ENCODE measurements around the gene RALB.

RALB gene

DNA sequence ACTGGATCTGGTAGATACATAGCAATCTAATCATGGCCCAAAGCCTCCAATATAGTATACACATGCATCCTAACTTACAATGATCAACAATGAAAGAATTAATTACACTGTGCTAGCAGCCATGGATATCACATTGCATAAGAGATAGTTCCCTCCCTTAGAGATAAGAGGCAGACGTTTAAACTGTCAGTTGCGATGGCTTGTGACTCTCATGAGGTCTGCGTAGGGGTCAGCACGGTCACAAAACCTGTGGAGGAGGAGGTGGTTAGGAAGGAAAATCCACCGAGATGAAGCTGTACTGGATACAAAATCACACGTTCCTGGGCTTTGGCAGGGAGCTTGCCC is 800 bp upstream of the RALB start:
- TF ChIP-seq EP300 (IDR thresholded peaks at IDR 0.05; ENCODE audit: borderline replicate concordance) (no peak), YY1 (IDR thresholded peaks at IDR 0.05; ENCODE audit: low read depth) (no peak), RAD21 (IDR thresholded peaks at IDR 0.05; ENCODE audit: low read depth) (no peak), TEAD4 (IDR thresholded peaks at IDR 0.05) (no peak), CEBPB (IDR thresholded peaks at IDR 0.05) (no peak), TCF12 (IDR thresholded peaks at IDR 0.05; ENCODE audit: low read depth) (no peak)
- TF ChIP-seq, protein P1, sequence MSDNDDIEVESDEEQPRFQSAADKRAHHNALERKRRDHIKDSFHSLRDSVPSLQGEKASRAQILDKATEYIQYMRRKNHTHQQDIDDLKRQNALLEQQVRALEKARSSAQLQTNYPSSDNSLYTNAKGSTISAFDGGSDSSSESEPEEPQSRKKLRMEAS (IDR thresholded peaks at IDR 0.05): no peak
- TF ChIP-seq, protein P2, sequence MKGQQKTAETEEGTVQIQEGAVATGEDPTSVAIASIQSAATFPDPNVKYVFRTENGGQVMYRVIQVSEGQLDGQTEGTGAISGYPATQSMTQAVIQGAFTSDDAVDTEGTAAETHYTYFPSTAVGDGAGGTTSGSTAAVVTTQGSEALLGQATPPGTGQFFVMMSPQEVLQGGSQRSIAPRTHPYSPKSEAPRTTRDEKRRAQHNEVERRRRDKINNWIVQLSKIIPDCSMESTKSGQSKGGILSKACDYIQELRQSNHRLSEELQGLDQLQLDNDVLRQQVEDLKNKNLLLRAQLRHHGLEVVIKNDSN (IDR thresholded peaks at IDR 0.05): no peak
- TF ChIP-seq, protein P3, sequence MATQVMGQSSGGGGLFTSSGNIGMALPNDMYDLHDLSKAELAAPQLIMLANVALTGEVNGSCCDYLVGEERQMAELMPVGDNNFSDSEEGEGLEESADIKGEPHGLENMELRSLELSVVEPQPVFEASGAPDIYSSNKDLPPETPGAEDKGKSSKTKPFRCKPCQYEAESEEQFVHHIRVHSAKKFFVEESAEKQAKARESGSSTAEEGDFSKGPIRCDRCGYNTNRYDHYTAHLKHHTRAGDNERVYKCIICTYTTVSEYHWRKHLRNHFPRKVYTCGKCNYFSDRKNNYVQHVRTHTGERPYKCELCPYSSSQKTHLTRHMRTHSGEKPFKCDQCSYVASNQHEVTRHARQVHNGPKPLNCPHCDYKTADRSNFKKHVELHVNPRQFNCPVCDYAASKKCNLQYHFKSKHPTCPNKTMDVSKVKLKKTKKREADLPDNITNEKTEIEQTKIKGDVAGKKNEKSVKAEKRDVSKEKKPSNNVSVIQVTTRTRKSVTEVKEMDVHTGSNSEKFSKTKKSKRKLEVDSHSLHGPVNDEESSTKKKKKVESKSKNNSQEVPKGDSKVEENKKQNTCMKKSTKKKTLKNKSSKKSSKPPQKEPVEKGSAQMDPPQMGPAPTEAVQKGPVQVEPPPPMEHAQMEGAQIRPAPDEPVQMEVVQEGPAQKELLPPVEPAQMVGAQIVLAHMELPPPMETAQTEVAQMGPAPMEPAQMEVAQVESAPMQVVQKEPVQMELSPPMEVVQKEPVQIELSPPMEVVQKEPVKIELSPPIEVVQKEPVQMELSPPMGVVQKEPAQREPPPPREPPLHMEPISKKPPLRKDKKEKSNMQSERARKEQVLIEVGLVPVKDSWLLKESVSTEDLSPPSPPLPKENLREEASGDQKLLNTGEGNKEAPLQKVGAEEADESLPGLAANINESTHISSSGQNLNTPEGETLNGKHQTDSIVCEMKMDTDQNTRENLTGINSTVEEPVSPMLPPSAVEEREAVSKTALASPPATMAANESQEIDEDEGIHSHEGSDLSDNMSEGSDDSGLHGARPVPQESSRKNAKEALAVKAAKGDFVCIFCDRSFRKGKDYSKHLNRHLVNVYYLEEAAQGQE (IDR thresholded peaks at IDR 0.05; ENCODE audit: low read depth): no peak

- TF ChIP-seq RAD21 (IDR thresholded peaks at IDR 0.05; ENCODE audit: low read depth): peak; percentile 30
- TF ChIP-seq, protein P3 (IDR thresholded peaks at IDR 0.05; ENCODE audit: low read depth): no peak
- TF ChIP-seq FOXM1 (IDR thresholded peaks at IDR 0.05; ENCODE audit: borderline replicate concordance, low read depth): no peak
- no peak for TF ChIP-seq NFIC (IDR thresholded peaks at IDR 0.05)
- no peak for TF ChIP-seq CEBPB (IDR thresholded peaks at IDR 0.05)
- TF ChIP-seq EP300 (IDR thresholded peaks at IDR 0.05; ENCODE audit: borderline replicate concordance): no peak
- no peak; the same call in 1 of the 2 replicates for TF ChIP-seq ZBTB7A (IDR thresholded peaks at IDR 0.05; ENCODE audit: low read depth)
- TF ChIP-seq TAF1 (IDR thresholded peaks at IDR 0.05; ENCODE audit: low read depth): peak; percentile 45; the same call in 1 of the 2 replicates
- TF ChIP-seq EGR1 (IDR thresholded peaks at IDR 0.05): no peak
- TF ChIP-seq, protein P2 (IDR thresholded peaks at IDR 0.05): no peak
- TF ChIP-seq TEAD4 (IDR thresholded peaks at IDR 0.05): no peak
- no peak for TF ChIP-seq CREB1 (IDR thresholded peaks at IDR 0.05; ENCODE audit: low read depth)
Observed at GRCh38 chr2:120253021-120253882, 600 bp downstream of the RALB start.

DNA sequence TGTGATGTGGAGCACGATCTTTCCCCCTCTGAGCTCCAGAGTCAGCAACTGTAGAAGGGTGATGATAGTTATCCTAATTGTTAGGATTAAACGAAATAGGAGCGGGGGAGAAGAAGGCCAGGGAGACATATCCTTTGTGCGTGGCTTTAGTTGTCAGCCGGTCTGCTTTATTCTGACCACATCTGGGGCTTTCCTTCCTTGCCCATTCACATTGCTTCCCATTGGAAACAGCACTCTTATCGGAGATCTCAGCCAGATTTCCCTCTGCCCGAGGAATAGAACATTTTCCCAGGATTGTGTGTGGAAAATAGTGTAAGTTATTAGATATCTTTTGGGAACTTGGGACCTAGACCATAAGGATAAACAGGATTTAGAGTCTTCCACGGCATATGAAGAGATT is 1.5 kb downstream of the RALB start:
- TF ChIP-seq TEAD4 (IDR thresholded peaks at IDR 0.05): no peak
- TF ChIP-seq CREB1 (IDR thresholded peaks at IDR 0.05; ENCODE audit: low read depth): no peak
- TF ChIP-seq, protein P3 (IDR thresholded peaks at IDR 0.05; ENCODE audit: low read depth): no peak
- TF ChIP-seq EP300 (IDR thresholded peaks at IDR 0.05; ENCODE audit: borderline replicate concordance): no peak

- TF ChIP-seq EP300 (IDR thresholded peaks at IDR 0.05; ENCODE audit: borderline replicate concordance) (no peak), EGR1 (IDR thresholded peaks at IDR 0.05) (no peak), YY1 (IDR thresholded peaks at IDR 0.05; ENCODE audit: low read depth) (no peak), RAD21 (IDR thresholded peaks at IDR 0.05; ENCODE audit: low read depth) (no peak)
- TF ChIP-seq, protein P1 (IDR thresholded peaks at IDR 0.05): no peak
- TF ChIP-seq, protein P2 (IDR thresholded peaks at IDR 0.05): no peak
- TF ChIP-seq, protein P3 (IDR thresholded peaks at IDR 0.05; ENCODE audit: low read depth): no peak
Observed at GRCh38 chr2:120255071-120255470, 2.4 kb downstream of the RALB start.
